Esophagus muscularis mucosa (tissue), 4 donors: ENCODE measurements around the gene ZNF576. TPM values are rescaled to one million over a fixed set of nuclear protein-coding genes. Genes with fewer than 3 reads are reported as not detected.
"Not testable (repeated sequence)": the region's sequence is repeated elsewhere in the genome, so short reads cannot be mapped to it uniquely, and the experiment has no call there.

Experiments
- DNase-seq: peaks from one replicate; pipeline ENCODE4 v3.0.0-alpha.2; 2017; ENCODE audit errors: extremely low spot score
- H3K27ac ChIP-seq, 4 donors: fragments of 200-600 bp; sonication (generic); replicated peaks in 1 of 4; 1 replicate in 3 of 4; 2 replicates in 1 of 4; pipeline ENCODE4 v1.5.1; 2016 to 2019; ENCODE audit warnings: mild to moderate bottlenecking in 1 of 4
- H3K27me3 ChIP-seq, 4 donors: fragments of 200-600 bp; sonication (generic); one replicate each; pipeline versions ENCODE4 v1.5.1 to v1.6.0; 2016 to 2019
- H3K36me3 ChIP-seq, 4 donors: fragments of 200-600 bp; sonication (generic); one replicate each; pipeline ENCODE4 v1.5.1; 2016 to 2019
- H3K4me1 ChIP-seq, 4 donors: fragments of 200-600 bp; sonication (generic); one replicate each; pipeline ENCODE4 v1.5.1; 2016 to 2019
- H3K4me3 ChIP-seq, 4 donors: fragments of 200-600 bp; sonication (generic); 1 replicate in 2 of 4; 2 replicates in 2 of 4; pipeline ENCODE4 v1.5.1; 2016 to 2019; ENCODE audit warnings: mild to moderate bottlenecking in 4 of 4, moderate library complexity in 1 of 4
- H3K9me3 ChIP-seq, 4 donors: fragments of 200-600 bp; sonication (generic); 1 replicate in 3 of 4; 2 replicates in 1 of 4; pipeline ENCODE4 v1.5.1; 2016 to 2019
- EP300 ChIP-seq: sonication (generic); formaldehyde crosslinking; IDR thresholded peaks from one replicate; pipeline ENCODE4 v1.6.1; 2017; ENCODE audit warnings: antibody characterized with exemption
- POLR2A ChIP-seq: fragments of 450-650 bp; IDR thresholded peaks from one replicate; pipeline ENCODE4 v1.6.1; 2017; ENCODE audit warnings: antibody characterized with exemption, moderate library complexity, mild to moderate bottlenecking, low read depth
- POLR2AphosphoS5 ChIP-seq, 2 donors: sonication (generic); formaldehyde crosslinking; IDR thresholded peaks; one replicate each; pipeline ENCODE4 v1.6.1; 2017; ENCODE audit warnings: antibody characterized with exemption in 2 of 2
- WGBS: methylation state at CpG from one replicate; pipeline ENCODE4 v1.1.5; 2018; 5-methylcytosine and 5-hydroxymethylcytosine counted together
- intact Hi-C: fragments of 100-400 bp; cut with DNase I; formaldehyde crosslinking; loops from one replicate; pipeline ENCODE4 v1.15.1; 2023
- total RNA-seq, 4 donors: library from RNA; depleted of rRNA; stranded (reverse); fragments of >200 nt; gene quantifications; one replicate each; pipeline versions ENCODE4 v1.1.0 to v1.2.1, GENCODE V29; 2016
- TF ChIP-seq, protein P1 (sequence below), 3 experiments: fragments of 200-600 bp in 2 of 3; fragments of 450-650 bp in 1 of 3; sonication (generic) in 2 of 3; IDR thresholded peaks; one replicate each; pipeline ENCODE4 v1.5.1; 2017 to 2019; ENCODE audit warnings: antibody characterized with exemption in 3 of 3, mild to moderate bottlenecking in 2 of 3, moderate library complexity in 1 of 3

ZNF576 gene
- 10 to 100 TPM in 3 of 4 donors, 1 to 10 TPM in 1; 10.0 to 18.6 (median 16.6) TPM for total RNA-seq

GRCh38 chr19:43595999-43596841, at the start of gene ZNF576, which contains the start of gene IRGQ:
Gene ZNF576, plus strand, starts transcription at chr19:43596595. Its CDS starts 514 bp downstream, at chr19:43597109.
Gene IRGQ, minus strand, starts transcription at chr19:43596134. Its CDS starts 796 bp downstream, at chr19:43595338.
- TF ChIP-seq, protein P1, sequence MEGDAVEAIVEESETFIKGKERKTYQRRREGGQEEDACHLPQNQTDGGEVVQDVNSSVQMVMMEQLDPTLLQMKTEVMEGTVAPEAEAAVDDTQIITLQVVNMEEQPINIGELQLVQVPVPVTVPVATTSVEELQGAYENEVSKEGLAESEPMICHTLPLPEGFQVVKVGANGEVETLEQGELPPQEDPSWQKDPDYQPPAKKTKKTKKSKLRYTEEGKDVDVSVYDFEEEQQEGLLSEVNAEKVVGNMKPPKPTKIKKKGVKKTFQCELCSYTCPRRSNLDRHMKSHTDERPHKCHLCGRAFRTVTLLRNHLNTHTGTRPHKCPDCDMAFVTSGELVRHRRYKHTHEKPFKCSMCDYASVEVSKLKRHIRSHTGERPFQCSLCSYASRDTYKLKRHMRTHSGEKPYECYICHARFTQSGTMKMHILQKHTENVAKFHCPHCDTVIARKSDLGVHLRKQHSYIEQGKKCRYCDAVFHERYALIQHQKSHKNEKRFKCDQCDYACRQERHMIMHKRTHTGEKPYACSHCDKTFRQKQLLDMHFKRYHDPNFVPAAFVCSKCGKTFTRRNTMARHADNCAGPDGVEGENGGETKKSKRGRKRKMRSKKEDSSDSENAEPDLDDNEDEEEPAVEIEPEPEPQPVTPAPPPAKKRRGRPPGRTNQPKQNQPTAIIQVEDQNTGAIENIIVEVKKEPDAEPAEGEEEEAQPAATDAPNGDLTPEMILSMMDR (IDR thresholded peaks at IDR 0.05), result peak in 1 of 3 experiments; percentile 26
- peak; percentile 86 for TF ChIP-seq POLR2A
- TF ChIP-seq EP300, result no peak
- peak; percentile 97 to 98 for TF ChIP-seq POLR2AphosphoS5 (IDR thresholded peaks at IDR 0.05)
- H3K4me3 ChIP-seq, result peak within 1 kb of the TSS; percentile 58 to 71 (median 70)
- H3K27me3 ChIP-seq, result no peaks in the 10 kb centered on the region
- H3K4me1 ChIP-seq, result peaks cover 33 to 59% (median 50%) of the 10 kb centered on the region in 4 donors
- peaks cover 24 to 66% (median 53%) of the 10 kb centered on the region in 4 donors for H3K36me3 ChIP-seq
- peak; percentile 100 for DNase-seq
- 0% methylated on average over 28 of the region's 60 CpGs for WGBS
- intact Hi-C loops, result loop anchor here (2.0 to 5.0 kb wide), 3 partner anchors 19 to 59 kb away; no protein-coding TSS in a partner anchor
- no peaks in the 10 kb centered on the region for H3K9me3 ChIP-seq
- H3K27ac ChIP-seq, result peak within 1 kb of the TSS; percentile 93 to 98 (median 95)

DNA sequence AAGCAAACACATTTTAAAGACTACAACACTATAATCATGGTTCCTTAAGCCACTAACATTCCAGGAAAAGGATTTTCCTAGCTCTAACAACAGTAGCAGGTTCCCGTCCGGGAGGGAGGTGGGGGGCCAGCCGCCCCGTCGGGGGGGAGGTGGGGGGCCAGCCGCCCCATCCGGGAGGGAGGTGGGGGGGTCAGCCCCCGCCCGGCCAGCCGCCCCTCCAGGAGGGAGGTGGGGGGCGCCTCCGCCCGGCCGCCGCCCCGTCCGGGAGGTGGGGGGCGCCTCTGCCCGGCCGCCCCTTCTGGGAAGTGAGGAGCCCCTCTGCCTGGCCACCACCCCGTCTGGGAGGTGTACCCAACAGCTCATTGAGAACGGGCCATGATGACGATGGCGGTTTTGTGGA, 48.5 kb upstream of the ZNF576 start:
- H3K27ac ChIP-seq, H3K27me3 ChIP-seq, H3K4me1 ChIP-seq, DNase-seq, H3K9me3 ChIP-seq, intact Hi-C loops, H3K4me3 ChIP-seq: not testable (repeated sequence)
- no CpG with 5 or more reads among the region's 24 CpGs for WGBS
- peaks cover 47 to 86% (median 72%) of the 10 kb centered on the region in 4 donors for H3K36me3 ChIP-seq

GRCh38 chr19:43548706-43549105, 47.7 kb upstream of the ZNF576 start:
- H3K36me3 ChIP-seq, result peaks cover 46 to 86% (median 72%) of the 10 kb centered on the region in 4 donors
- intact Hi-C loops, result no loop called here
- WGBS, result 82% methylated on average over 2 of the region's 2 CpGs

DNA sequence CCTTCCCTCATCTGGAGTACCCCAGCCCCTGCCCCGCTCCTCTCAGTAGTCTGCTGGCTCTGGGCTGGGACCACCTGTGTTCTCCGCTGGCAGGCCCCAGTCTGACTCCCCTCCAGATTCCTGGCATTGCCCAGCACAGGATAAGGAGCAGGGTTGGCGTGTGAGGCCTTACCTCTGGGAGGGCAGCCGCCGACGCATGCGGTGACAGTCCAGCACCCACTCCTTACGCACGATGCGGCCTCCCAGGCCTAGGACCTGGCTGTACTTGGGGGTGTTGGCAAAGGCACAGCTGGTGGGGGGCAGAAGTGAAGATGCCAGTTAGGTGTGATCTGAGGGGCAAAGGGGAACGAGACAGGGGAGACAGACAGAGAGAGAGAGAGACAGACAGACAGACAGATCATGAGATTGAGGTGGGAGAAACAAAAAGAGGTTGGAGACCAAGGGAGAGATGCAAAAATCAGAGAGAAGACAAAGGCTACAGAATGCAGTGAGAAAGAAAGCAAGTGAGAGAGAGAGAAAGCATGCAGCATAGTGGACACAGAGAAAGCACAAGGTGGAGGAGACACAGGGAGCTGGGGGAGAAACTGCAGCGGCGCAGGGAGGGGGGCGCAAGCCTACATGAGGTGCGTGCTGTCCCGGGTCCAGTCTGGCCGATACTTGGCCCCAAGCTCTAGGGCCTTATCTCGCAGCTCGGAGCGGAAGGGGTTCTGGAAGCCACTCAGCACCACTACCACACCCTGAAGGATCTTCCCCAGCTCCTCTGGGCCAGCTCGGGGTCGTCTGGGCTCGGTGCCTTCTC, 44.8 kb upstream of the ZNF576 start:
- Histone ChIP-seq H3K27me3 (no peaks in the 10 kb centered on the region), H3K4me3 (no peak overlapping the region), H3K36me3 (peaks cover 36 to 86% (median 68%) of the 10 kb centered on the region in 4 donors), H3K27ac (no peak overlapping the region), H3K9me3 (no peaks in the 10 kb centered on the region), H3K4me1 (no peaks in the 10 kb centered on the region)
- DNase-seq, result no peak
- intact Hi-C loops, result no loop called here
- TF ChIP-seq POLR2AphosphoS5 (IDR thresholded peaks at IDR 0.05) (no peak), POLR2A (no peak), EP300 (no peak)
- TF ChIP-seq, protein P1 (IDR thresholded peaks at IDR 0.05), result no peak
- WGBS, result 92% methylated on average over 23 of the region's 23 CpGs

More at GRCh38 chr19:43548706-43549105, 47.7 kb upstream of the ZNF576 start:
- Histone ChIP-seq H3K4me3 (no peak overlapping the region), H3K27me3 (no peaks in the 10 kb centered on the region), H3K4me1 (no peaks in the 10 kb centered on the region), H3K27ac (no peak overlapping the region), H3K9me3 (no peaks in the 10 kb centered on the region)
- DNase-seq, result no peak
- no peak for TF ChIP-seq POLR2A
- TF ChIP-seq, protein P1 (IDR thresholded peaks at IDR 0.05), result no peak
- TF ChIP-seq EP300, result no peak
- TF ChIP-seq POLR2AphosphoS5 (IDR thresholded peaks at IDR 0.05), result no peak

DNA sequence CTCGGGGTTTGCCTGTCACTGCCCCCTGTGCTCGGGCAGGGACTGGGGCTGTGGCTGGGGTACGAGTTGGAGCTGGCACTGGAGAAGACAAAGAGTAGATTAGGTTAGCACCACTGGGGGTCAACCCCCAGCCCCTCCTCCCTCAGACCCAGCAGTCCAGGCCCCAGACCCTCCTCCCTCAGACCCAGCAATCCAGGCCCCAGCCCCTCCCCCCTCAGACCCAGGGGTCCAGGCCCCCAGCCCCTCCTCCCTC, 44.3 kb upstream of the ZNF576 start:
- Histone ChIP-seq H3K9me3 (no peaks in the 10 kb centered on the region), H3K4me1 (no peaks in the 10 kb centered on the region), H3K4me3 (no peak overlapping the region), H3K27ac (no peak overlapping the region), H3K27me3 (no peaks in the 10 kb centered on the region), H3K36me3 (peaks cover 36 to 85% (median 69%) of the 10 kb centered on the region in 4 donors)
- DNase-seq, result no peak
- TF ChIP-seq, protein P1 (IDR thresholded peaks at IDR 0.05), result no peak
- TF ChIP-seq POLR2AphosphoS5 (IDR thresholded peaks at IDR 0.05) (no peak), POLR2A (no peak), EP300 (no peak)
- 90% methylated on average over 3 of the region's 3 CpGs for WGBS
- intact Hi-C loops, result no loop called here
